Endothelial cell (in vitro differentiated cells): Measurements from ENCODE around the gene CASP8AP2. TPM values are rescaled to one million over a fixed set of nuclear protein-coding genes. Genes with fewer than 3 reads are reported as not detected.
"Not testable (repeated sequence)": the region's sequence is repeated elsewhere in the genome, so short reads cannot be mapped to it uniquely, and the experiment has no call there.

Source experiments
- DNase-seq: peaks from one replicate; pipeline ENCODE4 v3.0.0; 2021; ENCODE audit warnings: low spot score
- H3K27ac Mint-ChIP-seq: one replicate; pipeline ENCODE4 v1.8.0; 2021; ENCODE audit warnings: mixed read lengths, inconsistent platforms; ENCODE audit not compliant: unreplicated experiment
- H3K27me3 Mint-ChIP-seq: one replicate; pipeline ENCODE4 v1.8.0; 2021; ENCODE audit warnings: mild to moderate bottlenecking, moderate library complexity, mixed read lengths, inconsistent platforms; ENCODE audit not compliant: unreplicated experiment
- H3K36me3 Mint-ChIP-seq: one replicate; pipeline ENCODE4 v1.8.0; 2021; ENCODE audit warnings: mild to moderate bottlenecking, low read depth, mixed read lengths, inconsistent platforms; ENCODE audit not compliant: unreplicated experiment
- H3K4me1 Mint-ChIP-seq: one replicate; pipeline ENCODE4 v1.8.0; 2021; ENCODE audit warnings: mild to moderate bottlenecking, mixed read lengths, inconsistent platforms; ENCODE audit not compliant: unreplicated experiment
- H3K4me3 Mint-ChIP-seq: one replicate; pipeline ENCODE4 v1.8.0; 2021; ENCODE audit warnings: mild to moderate bottlenecking, mixed read lengths, inconsistent platforms; ENCODE audit not compliant: unreplicated experiment
- H3K9me3 Mint-ChIP-seq: one replicate; pipeline ENCODE4 v1.8.0; 2021; ENCODE audit warnings: mixed read lengths, inconsistent platforms; ENCODE audit not compliant: unreplicated experiment
- CTCF ChIP-seq: fragments of 200-600 bp; sonication (generic); IDR thresholded peaks from one replicate; pipeline ENCODE4 v1.5.0; 2021; ENCODE audit warnings: antibody characterized with exemption; ENCODE audit not compliant: unreplicated experiment
- total RNA-seq: library from RNA; stranded (reverse); fragmentation: NEBNext Ultra II Directional; extraction: Animal tissue kit (Norgen Biotek cat#: 25700); gene quantifications from one replicate; pipeline ENCODE4 v1.2.1, GENCODE V29; 2021; ENCODE audit not compliant: unreplicated experiment

Gene CASP8AP2
- total RNA-seq, 1 donor from 2014 or later: 19.2 TPM

GRCh38 chr6:89894169-89894568, 64.5 kb downstream of the CASP8AP2 start, which contains the start of gene GJA10:
Gene GJA10, plus strand, starts transcription at chr6:89894469. Its CDS starts 0 bp downstream, at chr6:89894469.
- H3K27ac Mint-ChIP-seq: no peak within 1 kb of the TSS
- DNase-seq: no peak
- no peaks in the 10 kb centered on the region for H3K9me3 Mint-ChIP-seq
- H3K36me3 Mint-ChIP-seq: no peaks in the 10 kb centered on the region
- no peaks in the 10 kb centered on the region for H3K27me3 Mint-ChIP-seq
- H3K4me3 Mint-ChIP-seq: no peak within 1 kb of the TSS
- H3K4me1 Mint-ChIP-seq: peaks cover 7% of the 10 kb centered on the region
- no peak for TF ChIP-seq CTCF

- H3K36me3 Mint-ChIP-seq: no peaks in the 10 kb centered on the region
- TF ChIP-seq CTCF: no peak
- H3K4me3 Mint-ChIP-seq: no peak overlapping the region
- no peak overlapping the region for H3K27ac Mint-ChIP-seq
- H3K9me3 Mint-ChIP-seq: no peaks in the 10 kb centered on the region
- H3K27me3 Mint-ChIP-seq: no peaks in the 10 kb centered on the region
- peak; percentile 73 for DNase-seq
- peaks cover 7% of the 10 kb centered on the region for H3K4me1 Mint-ChIP-seq
Observed at GRCh38 chr6:89895276-89895874, 65.7 kb downstream of the CASP8AP2 start.

- H3K36me3 Mint-ChIP-seq, H3K4me3 Mint-ChIP-seq, H3K4me1 Mint-ChIP-seq: not testable (repeated sequence)
Observed at GRCh38 chr6:89910001-89910901, 80.6 kb downstream of the CASP8AP2 start.

GRCh38 chr6:89910902-89911240, 81.2 kb downstream of the CASP8AP2 start:
- Mint-ChIP-seq H3K4me3 (no peak overlapping the region), H3K27me3 (peaks cover 2% of the 10 kb centered on the region), H3K36me3 (no peaks in the 10 kb centered on the region), H3K9me3 (no peaks in the 10 kb centered on the region), H3K27ac (no peak overlapping the region), H3K4me1 (peaks cover 5% of the 10 kb centered on the region)
- no peak for TF ChIP-seq CTCF
- no peak for DNase-seq

More at GRCh38 chr6:89910001-89910901, 80.6 kb downstream of the CASP8AP2 start:
- H3K27me3 Mint-ChIP-seq, DNase-seq, H3K9me3 Mint-ChIP-seq: not testable (repeated sequence)
- H3K27ac Mint-ChIP-seq: peak overlapping the region; percentile 91

- Mint-ChIP-seq H3K4me1 (no peaks in the 10 kb centered on the region), H3K36me3 (peaks cover 4% of the 10 kb centered on the region), H3K9me3 (no peaks in the 10 kb centered on the region), H3K27me3 (peaks cover 2% of the 10 kb centered on the region), H3K27ac (no peak overlapping the region), H3K4me3 (no peak overlapping the region)
- no peak for TF ChIP-seq CTCF
- DNase-seq: no peak
Observed at GRCh38 chr6:89916136-89916920, 86.6 kb downstream of the CASP8AP2 start.
